ENCODE data around the gene STXBP4.
"Not testable (repeated sequence)": the region's sequence is repeated elsewhere in the genome, so short reads cannot be mapped to it uniquely, and the experiment has no call there.

STXBP4 gene

GRCh38 chr17:55057184-55057583 lies 88.6 kb downstream of the STXBP4 start:
- Histone ChIP-seq H3K36me3 (ENCODE audit: insufficient read depth, low read length) (no peaks in the 10 kb centered on the region), H3K4me1 (ENCODE audit: control insufficient read depth, insufficient read depth, low read length) (no peaks in the 10 kb centered on the region), H3K4me3 (ENCODE audit: low read length) (no peak overlapping the region), H3K27me3 (ENCODE audit: control insufficient read depth, insufficient read depth, low read length) (no peaks in the 10 kb centered on the region), H3K4me2 (ENCODE audit: low read length) (no peak overlapping the region), H3K9me3 (replicated peaks; ENCODE audit: low read length) (no peaks in the 10 kb centered on the region), H3K9ac (ENCODE audit: low read depth, low read length) (no peak overlapping the region)

GRCh38 chr17:55059724-55060123 lies 91.2 kb downstream of the STXBP4 start:
- Histone ChIP-seq H3K4me3 (ENCODE audit: low read length) (no peak overlapping the region), H3K4me2 (ENCODE audit: low read length) (no peak overlapping the region), H3K9ac (ENCODE audit: low read depth, low read length) (no peak overlapping the region), H3K27me3 (ENCODE audit: control insufficient read depth, insufficient read depth, low read length) (no peaks in the 10 kb centered on the region), H3K9me3 (replicated peaks; ENCODE audit: low read length) (no peaks in the 10 kb centered on the region), H3K4me1 (ENCODE audit: control insufficient read depth, insufficient read depth, low read length) (no peaks in the 10 kb centered on the region), H3K36me3 (ENCODE audit: insufficient read depth, low read length) (no peaks in the 10 kb centered on the region)

- Histone ChIP-seq H3K27me3 (ENCODE audit: control insufficient read depth, insufficient read depth, low read length) (no peaks in the 10 kb centered on the region), H3K9ac (ENCODE audit: low read depth, low read length) (no peak overlapping the region), H3K36me3 (ENCODE audit: insufficient read depth, low read length) (no peaks in the 10 kb centered on the region), H3K4me1 (ENCODE audit: control insufficient read depth, insufficient read depth, low read length) (peaks cover 4% of the 10 kb centered on the region), H3K4me3 (ENCODE audit: low read length) (no peak overlapping the region), H3K9me3 (replicated peaks; ENCODE audit: low read length) (no peaks in the 10 kb centered on the region), H3K4me2 (ENCODE audit: low read length) (no peak overlapping the region)
Measured at GRCh38 chr17:55062921-55063320, 94.4 kb downstream of the STXBP4 start.

- Histone ChIP-seq H3K36me3 (ENCODE audit: insufficient read depth, low read length) (no peaks in the 10 kb centered on the region), H3K9ac (ENCODE audit: low read depth, low read length) (no peak overlapping the region), H3K27me3 (ENCODE audit: control insufficient read depth, insufficient read depth, low read length) (no peaks in the 10 kb centered on the region), H3K4me1 (ENCODE audit: control insufficient read depth, insufficient read depth, low read length) (peaks cover 4% of the 10 kb centered on the region), H3K4me2 (ENCODE audit: low read length) (no peak overlapping the region), H3K4me3 (ENCODE audit: low read length) (no peak overlapping the region), H3K9me3 (replicated peaks; ENCODE audit: low read length) (no peaks in the 10 kb centered on the region)
Measured at GRCh38 chr17:55063885-55064874, 95.6 kb downstream of the STXBP4 start.

GRCh38 chr17:55067697-55068439 lies 99.3 kb downstream of the STXBP4 start:
- no peak overlapping the region for H3K4me3 ChIP-seq (ENCODE audit: low read length)
- H3K27me3 ChIP-seq (ENCODE audit: control insufficient read depth, insufficient read depth, low read length): no peaks in the 10 kb centered on the region
- H3K36me3 ChIP-seq (ENCODE audit: insufficient read depth, low read length): no peaks in the 10 kb centered on the region
- H3K4me2 ChIP-seq (ENCODE audit: low read length): no peak overlapping the region
- H3K4me1 ChIP-seq (ENCODE audit: control insufficient read depth, insufficient read depth, low read length): peaks cover 4% of the 10 kb centered on the region
- H3K9me3 ChIP-seq (replicated peaks; ENCODE audit: low read length): no peaks in the 10 kb centered on the region
- H3K9ac ChIP-seq (ENCODE audit: low read depth, low read length): no peak overlapping the region

- H3K9me3 ChIP-seq (replicated peaks; ENCODE audit: low read length): no peaks in the 10 kb centered on the region
- H3K27me3 ChIP-seq (ENCODE audit: control insufficient read depth, insufficient read depth, low read length): no peaks in the 10 kb centered on the region
- no peak overlapping the region for H3K4me3 ChIP-seq (ENCODE audit: low read length)
- no peak overlapping the region for H3K4me2 ChIP-seq (ENCODE audit: low read length)
- H3K36me3 ChIP-seq (ENCODE audit: insufficient read depth, low read length): no peaks in the 10 kb centered on the region
- peaks cover 4% of the 10 kb centered on the region for H3K4me1 ChIP-seq (ENCODE audit: control insufficient read depth, insufficient read depth, low read length)
- H3K9ac ChIP-seq (ENCODE audit: low read depth, low read length): no peak overlapping the region
Measured at GRCh38 chr17:55068862-55069811, 100.6 kb downstream of the STXBP4 start.

- H3K9ac ChIP-seq (ENCODE audit: low read depth, low read length): no peak overlapping the region
- H3K9me3 ChIP-seq (replicated peaks; ENCODE audit: low read length): no peaks in the 10 kb centered on the region
- H3K4me2 ChIP-seq (ENCODE audit: low read length): no peak overlapping the region
- H3K27me3 ChIP-seq (ENCODE audit: control insufficient read depth, insufficient read depth, low read length): no peaks in the 10 kb centered on the region
- H3K4me1 ChIP-seq (ENCODE audit: control insufficient read depth, insufficient read depth, low read length): peaks cover 4% of the 10 kb centered on the region
- no peak overlapping the region for H3K4me3 ChIP-seq (ENCODE audit: low read length)
- no peaks in the 10 kb centered on the region for H3K36me3 ChIP-seq (ENCODE audit: insufficient read depth, low read length)
Measured at GRCh38 chr17:55069983-55070529, 101.5 kb downstream of the STXBP4 start.

GRCh38 chr17:55072898-55073297 lies 104.3 kb downstream of the STXBP4 start:
- Histone ChIP-seq H3K4me1 (ENCODE audit: control insufficient read depth, insufficient read depth, low read length) (no peaks in the 10 kb centered on the region), H3K36me3 (ENCODE audit: insufficient read depth, low read length) (no peaks in the 10 kb centered on the region), H3K4me3 (ENCODE audit: low read length) (no peak overlapping the region), H3K9me3 (replicated peaks; ENCODE audit: low read length) (no peaks in the 10 kb centered on the region), H3K4me2 (ENCODE audit: low read length) (no peak overlapping the region), H3K9ac (ENCODE audit: low read depth, low read length) (no peak overlapping the region), H3K27me3 (ENCODE audit: control insufficient read depth, insufficient read depth, low read length) (no peaks in the 10 kb centered on the region)

GRCh38 chr17:55073467-55073866 lies 104.9 kb downstream of the STXBP4 start:
- H3K36me3 ChIP-seq (ENCODE audit: insufficient read depth, low read length); H3K4me2 ChIP-seq (ENCODE audit: low read length); H3K9me3 ChIP-seq (replicated peaks; ENCODE audit: low read length); H3K27me3 ChIP-seq (ENCODE audit: control insufficient read depth, insufficient read depth, low read length); H3K9ac ChIP-seq (ENCODE audit: low read depth, low read length); H3K4me3 ChIP-seq (ENCODE audit: low read length); H3K4me1 ChIP-seq (ENCODE audit: control insufficient read depth, insufficient read depth, low read length): not testable (repeated sequence)

- Histone ChIP-seq H3K4me1 (ENCODE audit: control insufficient read depth, insufficient read depth, low read length) (peaks cover 4% of the 10 kb centered on the region), H3K36me3 (ENCODE audit: insufficient read depth, low read length) (peaks cover 10% of the 10 kb centered on the region), H3K9ac (ENCODE audit: low read depth, low read length) (no peak overlapping the region), H3K4me3 (ENCODE audit: low read length) (no peak overlapping the region), H3K9me3 (replicated peaks; ENCODE audit: low read length) (no peaks in the 10 kb centered on the region), H3K4me2 (ENCODE audit: low read length) (no peak overlapping the region), H3K27me3 (ENCODE audit: control insufficient read depth, insufficient read depth, low read length) (no peaks in the 10 kb centered on the region)
Measured at GRCh38 chr17:55081559-55081958, 113.0 kb downstream of the STXBP4 start.

Data from skeletal muscle satellite cell (primary cell).